Measurements from ENCODE around the gene PDZD7. TPM values are rescaled to one million over a fixed set of nuclear protein-coding genes. Genes with fewer than 3 reads are reported as not detected.

PDZD7 gene
- total and polyA plus RNA-seq, 12 donors = 0.13 to 0.66 (median 0.22) TPM; not detected in 1

DNA sequence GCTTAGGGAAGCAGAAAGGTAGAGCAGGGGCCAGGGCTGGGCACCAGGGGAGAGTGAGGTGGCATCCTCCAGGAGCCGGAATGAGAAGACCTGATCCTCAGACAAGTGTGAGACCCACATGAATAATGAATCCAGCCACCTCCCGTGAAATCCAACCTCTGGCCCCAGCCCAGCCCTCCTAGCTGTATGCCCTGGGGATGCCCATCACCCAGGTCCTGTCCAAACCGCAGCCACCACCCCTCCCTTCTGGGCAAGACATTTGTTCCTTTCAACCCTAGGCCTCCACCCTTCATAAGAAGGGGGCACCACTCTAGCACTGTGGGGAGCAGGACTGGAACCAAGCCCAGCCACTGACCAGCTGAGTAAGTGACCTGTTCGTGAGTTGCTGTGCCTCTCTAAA lies 9.7 kb downstream of the PDZD7 start:
- Histone ChIP-seq H3K27ac (no peak overlapping the region), H3K4me1 (peaks cover 0 to 15% (median 9%) of the 10 kb centered on the region in 9 donors), H3K9me3 (no peaks in the 10 kb centered on the region), H3K4me3 (no peak overlapping the region), H3K27me3 (peaks cover 0 to 28% (median 24%) of the 10 kb centered on the region in 7 donors), H3K36me3 (no peaks in the 10 kb centered on the region)
- no peak for DNase-seq
- no peak for TF ChIP-seq CTCF (IDR thresholded peaks at IDR 0.05)
- intact Hi-C loops (cut with DNase I) = no loop called here
- WGBS, 2 donors = 87 to 94% methylated on average over 4 of the region's 4 CpGs
- no peak for ATAC-seq

GRCh38 chr10:101020427-101021075 lies 10.4 kb downstream of the PDZD7 start:
- Histone ChIP-seq H3K4me3 (no peak overlapping the region), H3K4me1 (peaks cover 0 to 15% (median 9%) of the 10 kb centered on the region in 9 donors), H3K27me3 (peaks cover 0 to 29% (median 24%) of the 10 kb centered on the region in 7 donors), H3K36me3 (no peaks in the 10 kb centered on the region), H3K9me3 (no peaks in the 10 kb centered on the region), H3K27ac (no peak overlapping the region)
- no peak for TF ChIP-seq CTCF (IDR thresholded peaks at IDR 0.05)
- intact Hi-C loops (cut with DNase I) = no loop called here
- 78 to 81% methylated on average over 10 of the region's 10 CpGs for WGBS, 2 donors
- ATAC-seq (no peak), DNase-seq (no peak)

DNA sequence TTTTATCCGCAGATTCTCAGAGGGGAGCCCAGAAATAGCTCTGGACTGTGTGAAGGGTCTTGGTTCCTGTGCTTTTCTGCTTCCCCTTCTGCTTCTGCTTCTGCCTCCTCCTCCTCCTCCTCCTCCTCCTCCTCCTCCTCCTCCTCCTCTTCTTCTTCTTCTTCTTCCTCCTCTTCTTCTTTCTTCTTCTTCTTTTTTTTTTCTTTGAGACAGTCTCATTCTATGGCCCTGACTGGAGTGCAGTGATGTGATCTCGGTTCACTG lies 11.6 kb downstream of the PDZD7 start:
- peak overlapping the region in 1 of 10 donors; percentile 58 for H3K27ac ChIP-seq
- DNase-seq (no peak), ATAC-seq (no peak)
- peaks cover 0 to 20% (median 10%) of the 10 kb centered on the region in 9 donors for H3K4me1 ChIP-seq
- intact Hi-C loops (cut with DNase I) = no loop called here
- H3K9me3 ChIP-seq = no peaks in the 10 kb centered on the region
- no peak overlapping the region for H3K4me3 ChIP-seq
- no peak for TF ChIP-seq CTCF (IDR thresholded peaks at IDR 0.05)
- H3K27me3 ChIP-seq = peaks cover 0 to 29% (median 24%) of the 10 kb centered on the region in 7 donors
- no peaks in the 10 kb centered on the region for H3K36me3 ChIP-seq
- 42 to 44% methylated on average over 2 of the region's 2 CpGs for WGBS, 2 donors

DNA sequence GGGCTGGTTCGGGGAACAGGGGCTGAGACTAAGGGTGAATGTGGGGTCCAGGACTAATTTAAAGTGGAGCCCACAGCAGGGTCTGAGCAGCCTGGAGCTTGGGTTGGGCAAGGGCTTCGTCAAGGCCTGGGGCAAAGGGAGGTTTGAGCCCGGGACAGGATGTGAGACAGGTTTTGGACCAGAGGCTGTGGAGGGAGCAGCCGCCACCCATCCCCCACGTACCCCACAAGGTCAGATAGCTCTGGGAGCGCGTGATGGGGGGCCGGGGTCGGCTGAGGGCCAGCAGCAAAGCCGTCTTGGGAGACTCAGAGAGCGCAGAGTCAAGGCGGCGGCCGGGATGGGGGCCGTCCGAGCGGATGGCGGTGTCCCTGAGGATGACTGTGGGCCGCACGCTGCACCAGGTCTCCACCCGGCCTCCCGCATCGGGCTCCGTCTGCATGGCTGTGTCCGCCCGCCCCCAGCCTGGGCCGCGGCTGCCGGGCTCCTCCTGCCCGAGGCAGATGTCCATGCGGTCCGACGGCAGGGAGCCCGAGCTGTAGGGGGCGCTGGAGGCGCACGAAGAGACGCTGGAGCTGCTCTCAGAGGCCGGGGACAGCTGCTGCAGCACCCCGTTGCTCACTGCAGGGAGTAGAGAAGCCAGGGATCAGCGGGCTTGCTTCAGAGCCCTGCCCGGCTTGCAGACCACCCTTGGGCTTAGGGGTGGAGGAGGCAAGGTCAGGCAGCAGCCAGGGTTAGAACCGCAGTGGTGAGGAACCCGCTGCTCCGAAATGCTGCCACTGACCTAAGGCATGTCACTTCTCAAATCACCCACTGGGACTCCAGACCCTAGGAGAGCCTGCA lies 12.1 kb downstream of the PDZD7 start:
- ATAC-seq = peak; percentile 66 to 79 (median 74)
- peak; percentile 79 to 88 for DNase-seq
- peaks cover 0 to 29% (median 24%) of the 10 kb centered on the region in 7 donors for H3K27me3 ChIP-seq
- 15% methylated on average over 45 of the region's 45 CpGs for WGBS, 2 donors
- H3K4me3 ChIP-seq = peak overlapping the region in 2 of 10 donors; percentile 11 to 20
- intact Hi-C loops (cut with DNase I) = no loop called here
- peak; percentile 44 to 84 (median 73) for TF ChIP-seq CTCF (IDR thresholded peaks at IDR 0.05)
- H3K4me1 ChIP-seq = peaks cover 0 to 25% (median 10%) of the 10 kb centered on the region in 9 donors
- no peaks in the 10 kb centered on the region for H3K9me3 ChIP-seq
- H3K36me3 ChIP-seq = no peaks in the 10 kb centered on the region
- peak overlapping the region in 4 of 10 donors; percentile 19 to 58 (median 43) for H3K27ac ChIP-seq

All from heart right ventricle (tissue), 16 donors.